SK-N-SH treated with all-trans-retinoic acid at 6 μM for 48 hours (cell line): ENCODE measurements around the gene IKZF1.

Source experiments
- ATAC-seq: fragments of 200-7000 bp; cut with Tn5 transposase; 3 replicates; pipeline ENCODE4 v1.9.1; 2020; ENCODE audit warnings: mild to moderate bottlenecking, moderate library complexity
- ARNTL ChIP-seq: fragments of 450-650 bp; formaldehyde crosslinking; IDR thresholded peaks from 2 replicates; pipeline ENCODE4 v1.5.0; 2020; ENCODE audit warnings: low read depth, mild to moderate bottlenecking, moderate library complexity, borderline replicate concordance
- CREB5 ChIP-seq: fragments of 250-450 bp; sonication (Bioruptor Pico); IDR thresholded peaks from 2 replicates; pipeline ENCODE4 v1.5.1; 2020; ENCODE audit warnings: low read depth, mild to moderate bottlenecking, moderate library complexity
- CSDC2 ChIP-seq: fragments of 250-450 bp; sonication (Bioruptor Pico); IDR thresholded peaks from 2 replicates; pipeline ENCODE4 v1.5.0; 2020; ENCODE audit warnings: mild to moderate bottlenecking, moderate library complexity
- CSRNP3 ChIP-seq: fragments of 250-450 bp; sonication (Bioruptor Pico); IDR thresholded peaks from 2 replicates; pipeline ENCODE4 v1.5.1; 2021; ENCODE audit warnings: mild to moderate bottlenecking, moderate library complexity
- GLIS3 ChIP-seq: fragments of 250-450 bp; sonication (Bioruptor Pico); IDR thresholded peaks from 2 replicates; pipeline ENCODE4 v1.5.0; 2020; ENCODE audit warnings: mild to moderate bottlenecking, moderate library complexity
- ISL1 ChIP-seq: fragments of 250-450 bp; sonication (Bioruptor Pico); IDR thresholded peaks from 2 replicates; pipeline ENCODE4 v2.1.2; 2022; ENCODE audit warnings: mild to moderate bottlenecking, moderate library complexity
- OSR1 ChIP-seq: fragments of 250-450 bp; sonication (Bioruptor Pico); IDR thresholded peaks from 2 replicates; pipeline ENCODE4 v1.8.0; 2022; ENCODE audit warnings: moderate library complexity, mild to moderate bottlenecking, inconsistent platforms
- PPARA ChIP-seq: fragments of 250-450 bp; sonication (Bioruptor Pico); IDR thresholded peaks from 2 replicates; pipeline ENCODE4 v1.5.0; 2020; ENCODE audit warnings: mild to moderate bottlenecking, borderline replicate concordance
- RARB ChIP-seq: fragments of 250-450 bp; sonication (Bioruptor Pico); IDR thresholded peaks from 2 replicates; pipeline ENCODE4 v1.8.0; 2021; ENCODE audit warnings: mild to moderate bottlenecking, moderate library complexity
- SNAI2 ChIP-seq: fragments of 250-450 bp; sonication (Bioruptor Pico); IDR thresholded peaks from 2 replicates; pipeline ENCODE4 v1.5.0; 2020; ENCODE audit warnings: mild to moderate bottlenecking, moderate library complexity
- TOX ChIP-seq: fragments of 250-450 bp; sonication (Bioruptor Pico); IDR thresholded peaks from 2 replicates; pipeline ENCODE4 v1.8.0; 2021; ENCODE audit warnings: mild to moderate bottlenecking, moderate library complexity, borderline replicate concordance
- ZC3H10 ChIP-seq: fragments of 250-450 bp; sonication (Bioruptor Pico); IDR thresholded peaks from 2 replicates; pipeline ENCODE4 v1.5.1; 2021; ENCODE audit warnings: mild to moderate bottlenecking, moderate library complexity
- ZFP3 ChIP-seq: fragments of 250-450 bp; sonication (Bioruptor Pico); IDR thresholded peaks from 2 replicates; pipeline ENCODE4 v1.5.0; 2020; ENCODE audit warnings: mild to moderate bottlenecking, moderate library complexity
- ZFP30 ChIP-seq: fragments of 450-650 bp; formaldehyde crosslinking; IDR thresholded peaks from 2 replicates; pipeline ENCODE4 v1.5.0; 2022; ENCODE audit warnings: mild to moderate bottlenecking, moderate library complexity
- ZNF565 ChIP-seq: fragments of 450-650 bp; formaldehyde crosslinking; conservative IDR thresholded peaks from 2 replicates; pipeline ENCODE4 v1.5.0; 2020; ENCODE audit warnings: low read depth, mild to moderate bottlenecking, moderate library complexity
- ZNF70 ChIP-seq: fragments of 450-650 bp; formaldehyde crosslinking; IDR thresholded peaks from 2 replicates; pipeline ENCODE4 v1.5.0; 2020; ENCODE audit warnings: mild to moderate bottlenecking, moderate library complexity
- TF ChIP-seq, protein P1 (sequence below): fragments of 250-450 bp; sonication (Bioruptor Pico); IDR thresholded peaks from 2 replicates; pipeline ENCODE4 v1.5.0; 2020; ENCODE audit warnings: mild to moderate bottlenecking, moderate library complexity
- TF ChIP-seq, protein P2 (sequence below): fragments of 250-450 bp; sonication (Bioruptor Pico); IDR thresholded peaks from 2 replicates; pipeline ENCODE4 v1.8.0; 2021; ENCODE audit warnings: low read depth, mild to moderate bottlenecking, moderate library complexity, borderline replicate concordance

IKZF1 gene

DNA sequence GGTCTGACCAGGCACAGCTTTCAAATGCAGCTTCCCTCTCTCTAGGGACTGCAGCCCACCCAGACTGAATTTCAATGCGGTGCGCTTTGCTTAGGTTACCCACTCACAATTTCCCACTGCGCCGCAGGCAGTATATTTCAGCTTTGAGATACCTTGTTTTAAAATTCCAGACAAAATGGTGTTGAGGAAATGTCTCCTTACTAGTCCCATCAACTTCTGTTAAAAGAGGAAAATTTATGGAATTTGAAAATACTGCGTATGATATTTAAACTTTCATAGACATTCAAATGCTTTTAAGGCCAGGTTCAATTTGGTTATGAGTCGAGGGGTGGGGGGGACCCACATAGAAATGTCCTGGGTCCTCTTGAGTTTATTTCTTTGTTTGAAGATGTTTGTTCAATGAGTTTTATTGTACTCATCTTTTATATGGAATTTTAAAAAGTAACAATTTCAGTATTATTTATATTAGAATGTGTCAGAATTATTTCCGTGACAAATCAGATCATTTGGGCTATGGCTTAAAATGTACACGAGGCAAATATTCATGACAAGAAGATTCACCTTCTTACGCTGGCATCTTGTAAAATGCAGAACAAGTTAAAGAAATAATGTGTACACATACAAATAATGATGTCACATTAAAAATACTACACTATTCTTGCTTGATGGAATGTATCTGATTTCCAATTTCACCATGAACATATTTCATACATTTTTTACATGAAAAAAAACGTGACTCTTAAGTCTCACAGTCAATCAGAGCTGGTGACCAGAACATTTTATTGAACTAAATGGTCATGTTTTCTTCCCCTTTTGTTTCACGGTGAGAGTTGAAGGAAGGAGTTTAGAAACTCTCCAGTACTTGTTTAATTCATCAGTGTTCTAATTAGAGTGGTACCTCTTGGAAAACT is 1.3 kb downstream of the IKZF1 start (continued):
- no peak for TF ChIP-seq ARNTL (CRISPR knock-in tag)
- TF ChIP-seq ZFP30 (CRISPR knock-in tag): no peak

GRCh38 chr7:50306494-50307367 is 2.2 kb downstream of the IKZF1 start:
- TF ChIP-seq PPARA (no peak), GLIS3 (no peak), ZC3H10 (CRISPR knock-in tag) (no peak), TOX (CRISPR knock-in tag) (no peak), CSDC2 (CRISPR knock-in tag) (no peak)
- TF ChIP-seq, protein P1, sequence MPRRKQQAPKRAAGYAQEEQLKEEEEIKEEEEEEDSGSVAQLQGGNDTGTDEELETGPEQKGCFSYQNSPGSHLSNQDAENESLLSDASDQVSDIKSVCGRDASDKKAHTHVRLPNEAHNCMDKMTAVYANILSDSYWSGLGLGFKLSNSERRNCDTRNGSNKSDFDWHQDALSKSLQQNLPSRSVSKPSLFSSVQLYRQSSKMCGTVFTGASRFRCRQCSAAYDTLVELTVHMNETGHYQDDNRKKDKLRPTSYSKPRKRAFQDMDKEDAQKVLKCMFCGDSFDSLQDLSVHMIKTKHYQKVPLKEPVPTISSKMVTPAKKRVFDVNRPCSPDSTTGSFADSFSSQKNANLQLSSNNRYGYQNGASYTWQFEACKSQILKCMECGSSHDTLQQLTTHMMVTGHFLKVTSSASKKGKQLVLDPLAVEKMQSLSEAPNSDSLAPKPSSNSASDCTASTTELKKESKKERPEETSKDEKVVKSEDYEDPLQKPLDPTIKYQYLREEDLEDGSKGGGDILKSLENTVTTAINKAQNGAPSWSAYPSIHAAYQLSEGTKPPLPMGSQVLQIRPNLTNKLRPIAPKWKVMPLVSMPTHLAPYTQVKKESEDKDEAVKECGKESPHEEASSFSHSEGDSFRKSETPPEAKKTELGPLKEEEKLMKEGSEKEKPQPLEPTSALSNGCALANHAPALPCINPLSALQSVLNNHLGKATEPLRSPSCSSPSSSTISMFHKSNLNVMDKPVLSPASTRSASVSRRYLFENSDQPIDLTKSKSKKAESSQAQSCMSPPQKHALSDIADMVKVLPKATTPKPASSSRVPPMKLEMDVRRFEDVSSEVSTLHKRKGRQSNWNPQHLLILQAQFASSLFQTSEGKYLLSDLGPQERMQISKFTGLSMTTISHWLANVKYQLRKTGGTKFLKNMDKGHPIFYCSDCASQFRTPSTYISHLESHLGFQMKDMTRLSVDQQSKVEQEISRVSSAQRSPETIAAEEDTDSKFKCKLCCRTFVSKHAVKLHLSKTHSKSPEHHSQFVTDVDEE (CRISPR knock-in tag): no peak
- ATAC-seq: no peak

DNA sequence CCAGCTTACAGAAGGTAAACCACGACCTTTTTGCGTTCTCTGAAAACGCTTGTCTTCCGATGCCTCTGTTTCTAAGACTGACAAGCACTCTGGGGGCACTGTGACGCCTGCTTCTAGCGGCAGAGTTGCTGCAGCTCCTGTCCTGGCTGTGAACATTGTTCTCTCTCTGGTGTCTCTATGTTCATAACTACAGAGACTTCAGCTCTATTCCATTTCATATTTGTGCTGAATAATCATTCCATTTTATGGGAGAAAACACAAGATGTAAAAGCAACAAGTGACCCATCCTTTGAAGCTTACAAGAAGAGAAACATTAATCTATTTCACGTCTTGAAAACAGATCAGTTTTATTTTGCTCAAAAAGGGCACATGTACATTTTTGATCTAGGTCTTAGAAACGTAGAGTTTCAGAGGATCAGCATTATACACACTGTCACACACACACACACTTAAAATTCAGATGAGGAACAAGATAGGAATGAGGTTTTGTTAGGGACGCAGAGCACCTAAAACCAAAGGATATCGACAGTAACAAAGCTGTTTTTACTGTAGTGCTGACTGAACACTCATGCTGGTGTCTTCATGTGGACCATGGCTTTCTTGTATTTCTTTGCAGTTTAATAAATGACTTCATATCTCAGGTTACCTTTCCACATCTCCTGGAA is 3.0 kb downstream of the IKZF1 start:
- TF ChIP-seq CSDC2 (CRISPR knock-in tag): no peak
- TF ChIP-seq, protein P2, sequence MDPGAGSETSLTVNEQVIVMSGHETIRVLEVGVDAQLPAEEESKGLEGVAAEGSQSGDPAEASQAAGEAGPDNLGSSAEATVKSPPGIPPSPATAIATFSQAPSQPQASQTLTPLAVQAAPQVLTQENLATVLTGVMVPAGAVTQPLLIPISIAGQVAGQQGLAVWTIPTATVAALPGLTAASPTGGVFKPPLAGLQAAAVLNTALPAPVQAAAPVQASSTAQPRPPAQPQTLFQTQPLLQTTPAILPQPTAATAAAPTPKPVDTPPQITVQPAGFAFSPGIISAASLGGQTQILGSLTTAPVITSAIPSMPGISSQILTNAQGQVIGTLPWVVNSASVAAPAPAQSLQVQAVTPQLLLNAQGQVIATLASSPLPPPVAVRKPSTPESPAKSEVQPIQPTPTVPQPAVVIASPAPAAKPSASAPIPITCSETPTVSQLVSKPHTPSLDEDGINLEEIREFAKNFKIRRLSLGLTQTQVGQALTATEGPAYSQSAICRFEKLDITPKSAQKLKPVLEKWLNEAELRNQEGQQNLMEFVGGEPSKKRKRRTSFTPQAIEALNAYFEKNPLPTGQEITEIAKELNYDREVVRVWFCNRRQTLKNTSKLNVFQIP: no peak
- TF ChIP-seq GLIS3: no peak
- no peak for TF ChIP-seq CSRNP3
- TF ChIP-seq ZFP30 (CRISPR knock-in tag): no peak
- no peak for TF ChIP-seq ARNTL (CRISPR knock-in tag)
- TF ChIP-seq RARB: no peak
- TF ChIP-seq, all 23 proteins: peak for 0
- no peak for ATAC-seq

DNA sequence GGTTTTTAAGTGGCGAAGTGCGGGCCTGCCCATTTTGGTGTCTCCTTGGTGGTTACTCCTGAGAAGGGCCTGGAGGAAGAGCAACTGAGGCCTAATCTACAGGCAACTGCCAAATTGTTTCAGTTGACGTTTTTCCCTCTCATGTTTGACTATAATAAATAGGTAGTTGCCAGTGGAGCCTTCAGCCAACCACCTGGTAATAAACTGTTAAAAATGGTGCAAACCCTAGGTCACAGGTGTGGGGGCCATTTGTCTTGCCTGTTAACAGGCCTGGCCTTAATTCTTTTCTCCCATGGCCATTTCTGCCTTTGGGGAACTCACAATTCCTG is 3.7 kb downstream of the IKZF1 start:
- TF ChIP-seq ZFP3 (CRISPR knock-in tag) (no peak), TOX (CRISPR knock-in tag) (no peak), OSR1 (CRISPR knock-in tag) (no peak), ARNTL (CRISPR knock-in tag) (no peak), ZFP30 (CRISPR knock-in tag) (no peak), ZC3H10 (CRISPR knock-in tag) (no peak), RARB (no peak), ZNF565 (CRISPR knock-in tag) (no peak), SNAI2 (CRISPR knock-in tag) (no peak), ISL1 (CRISPR knock-in tag) (no peak), CREB5 (CRISPR knock-in tag) (no peak), ZNF70 (no peak)
- TF ChIP-seq, protein P1 (CRISPR knock-in tag): no peak
- TF ChIP-seq, protein P2: no peak
- no peak for ATAC-seq
